GM12878 (cell line): ENCODE data around the gene PAK2. TPM values are rescaled to one million over a fixed set of nuclear protein-coding genes. Genes with fewer than 3 reads are reported as not detected.

ENCODE experiments used
- ATAC-seq: fragments of 200-7000 bp; cut with Tn5 transposase; 3 replicates; pipeline ENCODE4 v1.9.1; 2020; ENCODE audit warnings: mild to moderate bottlenecking, moderate library complexity
- BruUV-seq: library from RNA; stranded (reverse); fragments of 400-500 nt; replicated peaks from 2 replicates; lab custom pipeline; 2021; lab: Mats Ljungman, UMichigan
- CTCF ChIA-PET: fragments of 300-600 bp; sonication (Branson Sonifier 250); formaldehyde crosslinking; extraction: SDS; loops from one replicate; lab custom pipeline; 2021; ENCODE audit warnings: inconsistent platforms; lab: Yijun Ruan, JAX
- POLR2A ChIA-PET: fragments of 350-600 bp; formaldehyde crosslinking; extraction: SDS; loops from one replicate; lab custom pipeline; 2021; ENCODE audit warnings: inconsistent platforms; lab: Charles Lee
- RAD21 ChIA-PET: fragments of 300-600 bp; sonication (Branson Sonifier 250); formaldehyde crosslinking; loops from one replicate; lab custom pipeline; 2023; ENCODE audit warnings: antibody characterized with exemption; ENCODE audit not compliant: unreplicated experiment; lab: Charles Lee
- SMC1A ChIA-PET: fragments of 300-600 bp; sonication (Branson Sonifier 250); formaldehyde crosslinking; loops from one replicate; lab custom pipeline; 2023; ENCODE audit not compliant: unreplicated experiment, uncharacterized antibody; lab: Charles Lee
- DNase-seq: peaks from one replicate; pipeline ENCODE4 v3.0.0-alpha.2; 2011; ENCODE audit warnings: low read depth, low spot score
- FAIRE-seq: peaks from 3 replicates; lab custom pipeline; 2011; peaks lifted over from hg19 to GRCh38; lab: Jason Lieb, UNC
- H2AFZ ChIP-seq: 2 replicates; pipeline ENCODE4 v1.6.0; 2011; ENCODE audit warnings: low read depth, low read length, control low read depth; ENCODE audit not compliant: control insufficient read depth
- H3K27ac ChIP-seq: 2 replicates; pipeline ENCODE4 v1.5.1; 2011; ENCODE audit warnings: control low read depth; ENCODE audit not compliant: control insufficient read depth, insufficient read depth
- H3K27me3 ChIP-seq, 2 experiments: replicated peaks in 1 of 2; 2 replicates each; pipeline versions ENCODE4 v1.6.0 to v1.6.1; 2011; ENCODE audit warnings: low read length in 1 of 2; ENCODE audit not compliant: control insufficient read depth in 2 of 2, insufficient read depth in 2 of 2
- H3K36me3 ChIP-seq, 2 experiments: 2 replicates each; pipeline ENCODE4 v1.5.1; 2011; ENCODE audit warnings: low read length in 1 of 2; ENCODE audit not compliant: control insufficient read depth in 2 of 2, insufficient read depth in 2 of 2
- H3K4me1 ChIP-seq: 2 replicates; pipeline ENCODE4 v1.6.1; 2011; ENCODE audit warnings: mild to moderate bottlenecking, low read length, moderate library complexity, mixed read lengths; ENCODE audit not compliant: control insufficient read depth, insufficient read depth
- H3K4me2 ChIP-seq: 2 replicates; pipeline ENCODE4 v1.6.0; 2011; ENCODE audit warnings: control low read depth; ENCODE audit not compliant: control insufficient read depth, insufficient read depth
- H3K4me3 ChIP-seq: fragments of 200-600 bp; sonication (generic); 2 replicates; pipeline ENCODE4 v1.5.1; 2016
- H3K79me2 ChIP-seq: 2 replicates; pipeline ENCODE4 v1.6.0; 2011; ENCODE audit warnings: low read length; ENCODE audit not compliant: control insufficient read depth, insufficient read depth
- H3K9ac ChIP-seq: 2 replicates; pipeline ENCODE4 v1.8.0; 2011; ENCODE audit warnings: low read length, control low read depth, mixed read lengths; ENCODE audit not compliant: control insufficient read depth, insufficient read depth
- H3K9me3 ChIP-seq: replicated peaks from 3 replicates; pipeline ENCODE4 v1.5.1; 2011; ENCODE audit warnings: mild to moderate bottlenecking, low read length; ENCODE audit not compliant: control insufficient read depth, insufficient read depth
- H4K20me1 ChIP-seq: 2 replicates; pipeline ENCODE4 v1.6.0; 2011; ENCODE audit not compliant: control insufficient read depth, insufficient read depth
- BACH1 ChIP-seq: fragments of 450-650 bp; IDR thresholded peaks from 2 replicates; pipeline ENCODE4 v1.6.1; 2017; ENCODE audit warnings: mild to moderate bottlenecking, borderline replicate concordance
- BHLHE40 ChIP-seq, 2 experiments: fragments of 450-650 bp in 1 of 2; IDR thresholded peaks; 2 replicates each; pipeline ENCODE4 v1.6.1; 2011 to 2017; ENCODE audit warnings: low read depth in 2 of 2, borderline replicate concordance in 1 of 2, improper control_type of control experiment in 1 of 2, low read length in 1 of 2, mild to moderate bottlenecking in 1 of 2
- DPF2 ChIP-seq: fragments of 450-650 bp; IDR thresholded peaks from 2 replicates; pipeline ENCODE4 v1.6.1; 2017; ENCODE audit warnings: mild to moderate bottlenecking
- EGR1 ChIP-seq, 2 experiments: IDR thresholded peaks; 1 replicate in 1 of 2; 2 replicates in 1 of 2; pipeline ENCODE4 v1.6.1; 2011 to 2012; ENCODE audit warnings: low read depth in 2 of 2, low read length in 2 of 2, borderline replicate concordance in 1 of 2, mild to moderate bottlenecking in 1 of 2, moderate library complexity in 1 of 2
- JUNB ChIP-seq: IDR thresholded peaks from 2 replicates; pipeline ENCODE4 v1.6.1; 2016; ENCODE audit warnings: antibody characterized with exemption, mild to moderate bottlenecking
- LARP7 ChIP-seq: fragments of 450-650 bp; IDR thresholded peaks from 2 replicates; pipeline ENCODE4 v1.6.1; 2017; ENCODE audit warnings: mild to moderate bottlenecking
- PAX8 ChIP-seq: fragments of 450-650 bp; IDR thresholded peaks from 2 replicates; pipeline ENCODE4 v1.6.1; 2017; ENCODE audit warnings: mild to moderate bottlenecking, moderate library complexity
- RB1 ChIP-seq: fragments of 450-650 bp; formaldehyde crosslinking; IDR thresholded peaks from 2 replicates; pipeline ENCODE4 v1.6.1; 2017; ENCODE audit warnings: mild to moderate bottlenecking, borderline replicate concordance
- SIX5 ChIP-seq: IDR thresholded peaks from 2 replicates; pipeline ENCODE4 v1.6.1; 2011; ENCODE audit warnings: mild to moderate bottlenecking, low read depth, low read length, moderate library complexity; ENCODE audit not compliant: severe bottlenecking
- ZNF217 ChIP-seq: fragments of 450-650 bp; IDR thresholded peaks from 2 replicates; pipeline ENCODE4 v1.6.1; 2017; ENCODE audit warnings: antibody characterized with exemption, mild to moderate bottlenecking
- ZSCAN29 ChIP-seq: fragments of 450-650 bp; IDR thresholded peaks from 2 replicates; pipeline ENCODE4 v1.6.1; 2017; ENCODE audit warnings: mild to moderate bottlenecking, moderate library complexity
- WGBS: methylation state at CpG from one replicate; pipeline ENCODE4 v1.1.6; 2016; ENCODE audit warnings: low lambda C conversion rate; ENCODE audit not compliant: insufficient replicate concordance, insufficient coverage; ENCODE audit errors: missing lambda C conversion rate; 5-methylcytosine and 5-hydroxymethylcytosine counted together
- in situ Hi-C: fragments of 300-500 bp; cut with MboI; formaldehyde crosslinking; loops from 9 replicates; pipeline ENCODE4 v1.14.3; 2018; ENCODE audit warnings: mixed read lengths
- intact Hi-C: fragments of 100-400 bp; cut with micrococcal nuclease; formaldehyde crosslinking; loops from one replicate; pipeline ENCODE4 v1.14.2; 2022; ENCODE audit not compliant: unreplicated experiment
- polyA plus RNA-seq, 11 experiments: library from polyadenylated mRNA; depleted of rRNA in 4 of 11; unstranded in 6 of 11; stranded (reverse) in 5 of 11; fragments of >200 nt; fragmentation: Nextera tagmentation in 4 of 11; fragmentation: Illumina TruSeq in 1 of 11; extraction: Ambion mirVana in 4 of 11; extraction: Trizol in 1 of 11; gene quantifications; 1 replicate in 1 of 11; 2 replicates in 10 of 11; pipeline versions ENCODE4 v1.2.1 to v1.2.3, GENCODE V29; 2011 to 2016; ENCODE audit warnings: inconsistent platforms in 2 of 11, missing spikeins in 2 of 11, low read depth in 1 of 11
- total RNA-seq, 4 experiments: library from RNA; depleted of rRNA in 3 of 4; stranded (reverse); fragments of >200 nt in 3 of 4; fragmentation: Illumina TruSeq in 1 of 4; extraction: Trizol in 1 of 4; gene quantifications; 2 replicates each; pipeline versions ENCODE4 v1.2.1 to v1.2.3, GENCODE V29; 2013 to 2021
- TF ChIP-seq, protein P1 (sequence below): fragments of 450-650 bp; IDR thresholded peaks from 2 replicates; pipeline ENCODE4 v1.6.1; 2016; ENCODE audit warnings: mild to moderate bottlenecking

Gene PAK2
- total and polyA plus RNA-seq, 10 of the 15 experiments (the other 5 are each of a cell fraction or from before 2014, with no cell fraction given), result 9.0 to 59.1 (median 27.0) TPM

- intact Hi-C loops (loop anchor here (5.0 to 10.0 kb wide), 2 partner anchors 35 to 232 kb away; partner anchors contain the start of gene NCBP2), in situ Hi-C loops (no loop called here)
- FAIRE-seq (no peak), ATAC-seq (peak; percentile 67), DNase-seq (no peak)
- ChIA-PET RAD21 (interaction anchor here (0.7 to 1.3 kb wide), 6 partner anchors 27 to 104 kb away, joined by 3 to 7 read pairs (median 4); partner anchors contain the start of gene PAK2), CTCF (interaction anchor here (0.6 to 1.0 kb wide), 4 partner anchors 28 to 103 kb away, joined by 3 read pairs; no protein-coding TSS in a partner anchor), POLR2A (interaction anchor here (1.0 kb wide), 4 partner anchors 27 to 76 kb away, joined by 3 to 6 read pairs (median 3); partner anchors contain the start of gene PAK2), SMC1A (interaction anchor here (0.8 to 1.3 kb wide), 2 partner anchors 25 to 103 kb away, joined by 3 to 5 read pairs; no protein-coding TSS in a partner anchor)
- Histone ChIP-seq H3K9me3 (no peaks in the 10 kb centered on the region), H4K20me1 (no peaks in the 10 kb centered on the region), H3K27ac (peak overlapping the region; percentile 89), H2AFZ (peak overlapping the region; percentile 95), H3K79me2 (peaks cover 12% of the 10 kb centered on the region), H3K4me1 (no peaks in the 10 kb centered on the region), H3K4me3 (peak overlapping the region; percentile 89), H3K9ac (peak overlapping the region; percentile 70), H3K27me3 (no peaks in the 10 kb centered on the region), H3K4me2 (peak overlapping the region; percentile 85), H3K36me3 (no peaks in the 10 kb centered on the region)
- 0 out of 2 replicates have a peak, but pooled peaks have one; percentile 69 for TF ChIP-seq ZSCAN29
- TF ChIP-seq LARP7, result peak; percentile 15; the same call in 1 of the 2 replicates
- TF ChIP-seq, protein P1, sequence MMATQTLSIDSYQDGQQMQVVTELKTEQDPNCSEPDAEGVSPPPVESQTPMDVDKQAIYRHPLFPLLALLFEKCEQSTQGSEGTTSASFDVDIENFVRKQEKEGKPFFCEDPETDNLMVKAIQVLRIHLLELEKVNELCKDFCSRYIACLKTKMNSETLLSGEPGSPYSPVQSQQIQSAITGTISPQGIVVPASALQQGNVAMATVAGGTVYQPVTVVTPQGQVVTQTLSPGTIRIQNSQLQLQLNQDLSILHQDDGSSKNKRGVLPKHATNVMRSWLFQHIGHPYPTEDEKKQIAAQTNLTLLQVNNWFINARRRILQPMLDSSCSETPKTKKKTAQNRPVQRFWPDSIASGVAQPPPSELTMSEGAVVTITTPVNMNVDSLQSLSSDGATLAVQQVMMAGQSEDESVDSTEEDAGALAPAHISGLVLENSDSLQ, result peak; percentile 70
- 0 out of 2 replicates have a peak, but pooled peaks have one; percentile 14 for TF ChIP-seq RB1
- no peak for TF ChIP-seq JUNB
- peak; percentile 17; the same call in 1 of the 2 replicates for TF ChIP-seq DPF2
- TF ChIP-seq EGR1 (IDR thresholded peaks at IDR 0.05; ENCODE audit: borderline replicate concordance in 1 of 2, low read depth in 2 of 2, low read length in 2 of 2), result 0 out of 3 replicates have a peak, but pooled peaks of 1 of the 2 experiments have one; percentile 33
- TF ChIP-seq ZNF217, result peak; percentile 86; the same call in 1 of the 2 replicates
- no peak for TF ChIP-seq SIX5
- TF ChIP-seq PAX8, result no peak
- peak in 1 of 2 experiments; percentile 85; a peak in 1 of 4 replicates for TF ChIP-seq BHLHE40 (IDR thresholded peaks at IDR 0.05; ENCODE audit: borderline replicate concordance in 1 of 2, low read depth in 2 of 2, low read length in 1 of 2)
- TF ChIP-seq BACH1, result peak; percentile 16; the same call in 1 of the 2 replicates
- TSS peak; percentile 89 for BruUV-seq
- WGBS, result 9% methylated on average over 57 of the region's 64 CpGs
Observed at GRCh38 chr3:196712514-196713413, 26.9 kb upstream of the PAK2 start.
